HCT116 (cell line): ENCODE data around the gene NRP1. TPM values are rescaled to one million over a fixed set of nuclear protein-coding genes. Genes with fewer than 3 reads are reported as not detected.

ENCODE experiments used
- ATAC-seq: fragments of 200-7000 bp; cut with Tn5 transposase; 2 replicates; pipeline ENCODE4 v1.9.1; 2020; ENCODE audit warnings: mild to moderate bottlenecking, moderate library complexity
- BruUV-seq: library from RNA; stranded (reverse); fragments of 400-500 nt; replicated peaks from 2 replicates; lab custom pipeline; 2021; lab: Mats Ljungman, UMichigan
- CTCF ChIA-PET: fragments of 300-600 bp; sonication (Branson Sonifier 250); formaldehyde crosslinking; loops from one replicate; lab custom pipeline; 2021; ENCODE audit warnings: antibody characterized with exemption; lab: Charles Lee
- POLR2A ChIA-PET: fragments of 300-600, 350-600 bp; sonication (Branson Sonifier 250); formaldehyde crosslinking; loops from one replicate; lab custom pipeline; 2021; ENCODE audit warnings: antibody characterized with exemption; lab: Charles Lee
- RAD21 ChIA-PET, 2 experiments: fragments of 300-600 bp; sonication (Branson Sonifier 250); formaldehyde crosslinking; loops; one replicate each; lab custom pipeline; 2023; ENCODE audit warnings: low total read pairs in 2 of 2; ENCODE audit not compliant: uncharacterized antibody in 2 of 2, unreplicated experiment in 2 of 2, low non-redundant PET in 1 of 2; lab: Charles Lee
- DNase-seq: peaks from one replicate; pipeline ENCODE4 v3.0.0-alpha.2; 2010; ENCODE audit warnings: low read depth, low spot score
- H2AFZ ChIP-seq: fragments of 200-600 bp; shearing (Covaris generic), sonication (generic); 2 replicates; pipeline ENCODE4 v1.6.1; 2017; ENCODE audit warnings: low read depth, mixed run types, mixed read lengths, antibody characterized with exemption, low read length; ENCODE audit not compliant: poor library complexity, severe bottlenecking
- H3K27ac ChIP-seq: 2 replicates; pipeline ENCODE4 v1.5.1; 2012; ENCODE audit warnings: low read depth, low read length
- H3K27me3 ChIP-seq: fragments of 200-600 bp; sonication (generic); 2 replicates; pipeline ENCODE4 v1.6.1; 2016; ENCODE audit warnings: mixed run types, low read length, mixed read lengths; ENCODE audit not compliant: insufficient read depth
- H3K36me3 ChIP-seq, 2 experiments: fragments of 200-500 bp in 1 of 2; fragments of 200-600 bp in 1 of 2; sonication (Bioruptor generic) in 1 of 2; sonication (generic) in 1 of 2; 2 replicates each; pipeline versions ENCODE4 v1.5.1 to v1.6.1; 2014 to 2016; ENCODE audit warnings: low read length in 2 of 2, inconsistent platforms in 1 of 2, mixed read lengths in 1 of 2, mixed run types in 1 of 2; ENCODE audit not compliant: insufficient read depth in 2 of 2, control insufficient read depth in 1 of 2
- H3K4me1 ChIP-seq, 2 experiments: fragments of 200-600 bp in 1 of 2; sonication (generic) in 1 of 2; 2 replicates each; pipeline versions ENCODE4 v1.5.1 to v1.6.1; 2012 to 2017; ENCODE audit warnings: low read length in 2 of 2, inconsistent platforms in 1 of 2, mild to moderate bottlenecking in 1 of 2, mixed read lengths in 1 of 2, mixed run types in 1 of 2, moderate library complexity in 1 of 2; ENCODE audit not compliant: insufficient read depth in 2 of 2, control insufficient read depth in 1 of 2
- H3K4me2 ChIP-seq: fragments of 200-600 bp; sonication (generic); 2 replicates; pipeline ENCODE4 v1.6.1; 2017; ENCODE audit warnings: mixed run types, low read length, mixed read lengths
- H3K4me3 ChIP-seq, 2 experiments: fragments of 200-600 bp in 1 of 2; sonication (generic) in 1 of 2; replicated peaks in 1 of 2; 2 replicates each; pipeline ENCODE4 v1.5.1; 2011 to 2016; ENCODE audit warnings: low read length in 2 of 2, control low read depth in 1 of 2, low read depth in 1 of 2, mild to moderate bottlenecking in 1 of 2, mixed read lengths in 1 of 2, mixed run types in 1 of 2
- H3K79me2 ChIP-seq: fragments of 200-600 bp; sonication (generic); 2 replicates; pipeline ENCODE4 v1.6.1; 2017; ENCODE audit warnings: mild to moderate bottlenecking, mixed run types, low read length, moderate library complexity, mixed read lengths; ENCODE audit not compliant: insufficient read depth
- H3K9ac ChIP-seq: fragments of 200-600 bp; sonication (generic); 2 replicates; pipeline ENCODE4 v1.6.1; 2016; ENCODE audit warnings: low read length, mixed read lengths
- H3K9me2 ChIP-seq: fragments of 200-600 bp; sonication (generic), shearing (Covaris generic); 2 replicates; pipeline ENCODE4 v1.6.1; 2017; ENCODE audit warnings: mixed run types, mild to moderate bottlenecking, moderate library complexity; ENCODE audit not compliant: insufficient read depth
- H3K9me3 ChIP-seq, 2 experiments: fragments of 200-500 bp in 1 of 2; fragments of 200-600 bp in 1 of 2; sonication (Bioruptor generic) in 1 of 2; sonication (generic) in 1 of 2; 2 replicates each; pipeline ENCODE4 v1.6.1; 2014 to 2017; ENCODE audit warnings: low read length in 2 of 2, mixed read lengths in 2 of 2, inconsistent platforms in 1 of 2, low read depth in 1 of 2, mild to moderate bottlenecking in 1 of 2, mixed run types in 1 of 2, moderate library complexity in 1 of 2; ENCODE audit not compliant: control insufficient read depth in 1 of 2, insufficient read depth in 1 of 2
- H4K20me1 ChIP-seq: fragments of 200-600 bp; sonication (generic), shearing (Covaris generic); 2 replicates; pipeline ENCODE4 v1.6.1; 2017; ENCODE audit warnings: mixed run types, mild to moderate bottlenecking, moderate library complexity; ENCODE audit not compliant: insufficient read depth
- ATF3 ChIP-seq: IDR thresholded peaks from 2 replicates; pipeline ENCODE4 v1.6.1; 2012
- CBX3 ChIP-seq: IDR thresholded peaks from 2 replicates; pipeline ENCODE4 v1.6.1; 2012; ENCODE audit warnings: low read depth
- CEBPB ChIP-seq: IDR thresholded peaks from 2 replicates; pipeline ENCODE4 v1.6.1; 2012; ENCODE audit warnings: low read depth
- EGR1 ChIP-seq: IDR thresholded peaks from 2 replicates; pipeline ENCODE4 v1.6.1; 2012; ENCODE audit warnings: low read depth
- EZH2 ChIP-seq: fragments of 200-600 bp; sonication (generic); IDR thresholded peaks from 2 replicates; pipeline ENCODE4 v1.6.1; 2017; ENCODE audit warnings: antibody characterized with exemption, mixed run types
- JUND ChIP-seq: IDR thresholded peaks from 2 replicates; pipeline ENCODE4 v1.6.1; 2012
- RAD21 ChIP-seq: IDR thresholded peaks from 2 replicates; pipeline ENCODE4 v1.6.1; 2012; ENCODE audit warnings: low read depth, mild to moderate bottlenecking
- SIN3A ChIP-seq: IDR thresholded peaks from 2 replicates; pipeline ENCODE4 v1.6.1; 2012; ENCODE audit warnings: low read depth
- SP1 ChIP-seq: IDR thresholded peaks from 2 replicates; pipeline ENCODE4 v1.6.1; 2012; ENCODE audit warnings: low read depth
- SRF ChIP-seq: IDR thresholded peaks from 2 replicates; pipeline ENCODE4 v1.6.1; 2012; ENCODE audit warnings: low read depth
- TCF7L2 ChIP-seq: IDR thresholded peaks from 2 replicates; pipeline ENCODE4 v1.7.0; 2011; ENCODE audit warnings: borderline replicate concordance, inconsistent platforms; ENCODE audit not compliant: insufficient read depth, insufficient read length; ENCODE audit errors: extremely low read depth
- ZBTB33 ChIP-seq: IDR thresholded peaks from 2 replicates; pipeline ENCODE4 v1.6.1; 2011; ENCODE audit warnings: mild to moderate bottlenecking, low read length, moderate library complexity; ENCODE audit not compliant: insufficient replicate concordance; ENCODE audit errors: extremely low read depth
- ZFX ChIP-seq: fragments of 450-650 bp; IDR thresholded peaks from 2 replicates; pipeline ENCODE4 v1.6.1; 2017
- intact Hi-C: fragments of 100-400 bp; cut with micrococcal nuclease; formaldehyde crosslinking; loops from 2 replicates; pipeline ENCODE4 v1.10.0; 2022
- total RNA-seq: library from RNA; stranded (reverse); gene quantifications from one replicate; pipeline ENCODE4 v1.2.1, GENCODE V29; 2021; ENCODE audit not compliant: unreplicated experiment
- TF ChIP-seq, protein P1 (sequence below): IDR thresholded peaks from 2 replicates; pipeline ENCODE4 v1.6.1; 2012
- TF ChIP-seq, protein P2 (sequence below): IDR thresholded peaks from 2 replicates; pipeline ENCODE4 v1.6.1; 2012; ENCODE audit warnings: low read depth

The NRP1 gene
- total RNA-seq, 1 experiment from 2014 or later = 3.8 TPM

GRCh38 chr10:33236916-33237315 lies 97.6 kb downstream of the NRP1 start:
- no peak overlapping the region for H3K4me3 ChIP-seq
- H3K36me3 ChIP-seq = no peaks in the 10 kb centered on the region
- no peak overlapping the region for H3K9ac ChIP-seq
- intact Hi-C loops = no loop called here
- CTCF ChIA-PET = no interaction called here
- peaks cover 10 to 22% of the 10 kb centered on the region in 2 experiments for H3K4me1 ChIP-seq
- no peak overlapping the region for H2AFZ ChIP-seq
- H3K27ac ChIP-seq = no peak overlapping the region
- peak overlapping the region; percentile 63; the same call in 1 of the 2 replicates for H3K4me2 ChIP-seq
- RAD21 ChIA-PET = no interaction called here
- no peaks in the 10 kb centered on the region for H3K27me3 ChIP-seq
- BruUV-seq = no TSS peak
- H3K79me2 ChIP-seq = no peaks in the 10 kb centered on the region
- no peak for TF ChIP-seq ZBTB33
- TF ChIP-seq TCF7L2 = no peak
- TF ChIP-seq, all 23 proteins: peak for 0
- DNase-seq = no peak
- Histone ChIP-seq H3K9me3 (no peaks in the 10 kb centered on the region), H3K9me2 (no peaks in the 10 kb centered on the region), H4K20me1 (no peaks in the 10 kb centered on the region)
- POLR2A ChIA-PET = no interaction called here
- ATAC-seq = no peak

DNA sequence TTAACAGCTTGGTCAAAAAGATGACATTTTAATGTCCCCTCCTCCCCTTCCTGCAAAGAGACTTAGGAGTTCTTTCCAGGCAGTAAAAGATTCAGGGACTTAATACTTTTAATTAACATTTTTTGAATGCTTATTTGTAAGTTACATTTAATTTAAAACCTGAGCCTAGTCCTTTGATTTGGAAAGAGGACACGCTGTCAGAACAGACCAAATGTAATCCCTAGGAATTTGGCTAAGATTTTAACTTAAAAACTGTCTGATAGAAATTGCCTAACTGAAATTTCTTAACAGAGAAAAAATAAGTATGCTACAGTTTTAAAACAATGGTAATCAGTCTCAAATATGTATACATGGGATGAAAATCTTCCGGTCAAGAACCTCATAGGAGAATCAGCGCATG lies 98.5 kb downstream of the NRP1 start:
- H3K9me3 ChIP-seq = no peaks in the 10 kb centered on the region
- H3K4me2 ChIP-seq = no peak overlapping the region
- H3K27ac ChIP-seq = no peak overlapping the region
- H3K9ac ChIP-seq = no peak overlapping the region
- POLR2A ChIA-PET = no interaction called here
- DNase-seq = no peak
- no peak for TF ChIP-seq SIN3A
- TF ChIP-seq TCF7L2 = no peak
- no peak for TF ChIP-seq SRF
- TF ChIP-seq EGR1 = no peak
- TF ChIP-seq JUND = no peak
- no peak for TF ChIP-seq RAD21
- TF ChIP-seq, protein P1, sequence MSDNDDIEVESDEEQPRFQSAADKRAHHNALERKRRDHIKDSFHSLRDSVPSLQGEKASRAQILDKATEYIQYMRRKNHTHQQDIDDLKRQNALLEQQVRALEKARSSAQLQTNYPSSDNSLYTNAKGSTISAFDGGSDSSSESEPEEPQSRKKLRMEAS = no peak
- TF ChIP-seq, protein P2, sequence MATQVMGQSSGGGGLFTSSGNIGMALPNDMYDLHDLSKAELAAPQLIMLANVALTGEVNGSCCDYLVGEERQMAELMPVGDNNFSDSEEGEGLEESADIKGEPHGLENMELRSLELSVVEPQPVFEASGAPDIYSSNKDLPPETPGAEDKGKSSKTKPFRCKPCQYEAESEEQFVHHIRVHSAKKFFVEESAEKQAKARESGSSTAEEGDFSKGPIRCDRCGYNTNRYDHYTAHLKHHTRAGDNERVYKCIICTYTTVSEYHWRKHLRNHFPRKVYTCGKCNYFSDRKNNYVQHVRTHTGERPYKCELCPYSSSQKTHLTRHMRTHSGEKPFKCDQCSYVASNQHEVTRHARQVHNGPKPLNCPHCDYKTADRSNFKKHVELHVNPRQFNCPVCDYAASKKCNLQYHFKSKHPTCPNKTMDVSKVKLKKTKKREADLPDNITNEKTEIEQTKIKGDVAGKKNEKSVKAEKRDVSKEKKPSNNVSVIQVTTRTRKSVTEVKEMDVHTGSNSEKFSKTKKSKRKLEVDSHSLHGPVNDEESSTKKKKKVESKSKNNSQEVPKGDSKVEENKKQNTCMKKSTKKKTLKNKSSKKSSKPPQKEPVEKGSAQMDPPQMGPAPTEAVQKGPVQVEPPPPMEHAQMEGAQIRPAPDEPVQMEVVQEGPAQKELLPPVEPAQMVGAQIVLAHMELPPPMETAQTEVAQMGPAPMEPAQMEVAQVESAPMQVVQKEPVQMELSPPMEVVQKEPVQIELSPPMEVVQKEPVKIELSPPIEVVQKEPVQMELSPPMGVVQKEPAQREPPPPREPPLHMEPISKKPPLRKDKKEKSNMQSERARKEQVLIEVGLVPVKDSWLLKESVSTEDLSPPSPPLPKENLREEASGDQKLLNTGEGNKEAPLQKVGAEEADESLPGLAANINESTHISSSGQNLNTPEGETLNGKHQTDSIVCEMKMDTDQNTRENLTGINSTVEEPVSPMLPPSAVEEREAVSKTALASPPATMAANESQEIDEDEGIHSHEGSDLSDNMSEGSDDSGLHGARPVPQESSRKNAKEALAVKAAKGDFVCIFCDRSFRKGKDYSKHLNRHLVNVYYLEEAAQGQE = no peak
- TF ChIP-seq ZFX = no peak
- TF ChIP-seq CEBPB = no peak
- no peak for TF ChIP-seq EZH2
- TF ChIP-seq SP1 = no peak
- TF ChIP-seq ATF3 = no peak
- no peak for TF ChIP-seq CBX3
- TF ChIP-seq, all 23 proteins: peak for 0
- no TSS peak for BruUV-seq
- peaks cover 10 to 22% of the 10 kb centered on the region in 2 experiments for H3K4me1 ChIP-seq
- no peaks in the 10 kb centered on the region for H3K36me3 ChIP-seq
- H3K27me3 ChIP-seq = no peaks in the 10 kb centered on the region
- H4K20me1 ChIP-seq = no peaks in the 10 kb centered on the region
- intact Hi-C loops = no loop called here
- no peak for ATAC-seq
- ChIA-PET RAD21 (no interaction called here), CTCF (no interaction called here)
- H3K4me3 ChIP-seq = no peak overlapping the region
- H3K9me2 ChIP-seq = no peaks in the 10 kb centered on the region
- no peaks in the 10 kb centered on the region for H3K79me2 ChIP-seq
- H2AFZ ChIP-seq = no peak overlapping the region
